ENCODE data around the gene CMTM2. TPM values are rescaled to one million over a fixed set of nuclear protein-coding genes. Genes with fewer than 3 reads are reported as not detected.

CMTM2 gene
- total and polyA plus RNA-seq, 2 of the 4 experiments (the other 2 are of a cell fraction) = not detected

GRCh38 chr16:66568355-66568754 is 10.9 kb upstream of the CMTM2 start:
- dilution Hi-C loops (cut with HindIII; ENCODE audit: low sequenced_read_pairs, unreplicated experiment) = no loop called here
- no peak overlapping the region for H3K4me2 ChIP-seq (ENCODE audit: low read depth, low read length)
- WGBS, 2 experiments (ENCODE audit: extremely low coverage in 2 of 2, insufficient read length in 1 of 2) = 43% methylated on average over 1 of the region's 2 CpGs; no CpG with 5 or more reads in 1 of the 2 experiments

More at GRCh38 chr16:66568355-66568754, 10.9 kb upstream of the CMTM2 start:
- ChIA-PET POLR2A (ENCODE audit: unreplicated experiment) (no interaction called here), CTCF (interaction anchor here (1.2 kb wide), 1 partner anchor 12 kb away, joined by 4 read pairs; no protein-coding TSS in a partner anchor)
- H4K20me1 ChIP-seq (ENCODE audit: insufficient read depth, low read length) = peaks cover 9% of the 10 kb centered on the region; the same call in 1 of the 2 replicates
- H3K9me1 ChIP-seq (ENCODE audit: insufficient read depth, low read length) = peaks cover 8% of the 10 kb centered on the region
- H3K9me3 ChIP-seq (ENCODE audit: control insufficient read depth, insufficient read depth, low read length) = no peaks in the 10 kb centered on the region
- TF ChIP-seq MAFK (IDR thresholded peaks at IDR 0.05; ENCODE audit: low read depth, low read length) (peak; percentile 45), RCOR1 (IDR thresholded peaks at IDR 0.05; ENCODE audit: insufficient replicate concordance, low read length) (no peak), FOS (IDR thresholded peaks at IDR 0.05; ENCODE audit: low read depth, low read length) (no peak)
- TF ChIP-seq, protein P1, sequence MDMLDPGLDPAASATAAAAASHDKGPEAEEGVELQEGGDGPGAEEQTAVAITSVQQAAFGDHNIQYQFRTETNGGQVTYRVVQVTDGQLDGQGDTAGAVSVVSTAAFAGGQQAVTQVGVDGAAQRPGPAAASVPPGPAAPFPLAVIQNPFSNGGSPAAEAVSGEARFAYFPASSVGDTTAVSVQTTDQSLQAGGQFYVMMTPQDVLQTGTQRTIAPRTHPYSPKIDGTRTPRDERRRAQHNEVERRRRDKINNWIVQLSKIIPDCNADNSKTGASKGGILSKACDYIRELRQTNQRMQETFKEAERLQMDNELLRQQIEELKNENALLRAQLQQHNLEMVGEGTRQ (IDR thresholded peaks at IDR 0.05; ENCODE audit: low read depth, low read length) = no peak
- no peak overlapping the region for H3K56ac ChIP-seq (ENCODE audit: extremely low read depth, insufficient read depth, low read length)
- H2AK5ac ChIP-seq (ENCODE audit: low read depth, low read length) = no peak overlapping the region
- H2BK15ac ChIP-seq (ENCODE audit: low read depth, low read length) = no peak overlapping the region
- H3K4me1 ChIP-seq (ENCODE audit: control insufficient read depth, insufficient read depth, low read length) = peaks cover 8% of the 10 kb centered on the region
- no peak overlapping the region for H3K27ac ChIP-seq (ENCODE audit: insufficient read depth, low read length)
- H3K18ac ChIP-seq (ENCODE audit: low read depth, low read length) = no peak overlapping the region
- in situ Hi-C loops (cut with MboI; ENCODE audit: low sequenced_read_pairs) = no loop called here
- intact Hi-C loops (cut with micrococcal nuclease) = no loop called here
- peaks cover 0 to 9% of the 10 kb centered on the region in 2 experiments; a peak in 2 of 4 replicates for H3K79me1 ChIP-seq (ENCODE audit: low read depth in 1 of 2, low read length in 2 of 2)
- no peak overlapping the region for H2BK5ac ChIP-seq (ENCODE audit: low read depth, low read length, poor library complexity, severe bottlenecking)
- H2AK9ac ChIP-seq (replicated peaks; ENCODE audit: low read depth, low read length, poor library complexity) = no peak overlapping the region
- H3K14ac ChIP-seq (replicated peaks; ENCODE audit: low read depth, low read length) = no peak overlapping the region
- H3K4ac ChIP-seq (ENCODE audit: low read depth, low read length) = no peak overlapping the region
- no peak overlapping the region for H4K91ac ChIP-seq (ENCODE audit: insufficient read depth, low read depth, low read length)
- no peak overlapping the region for H3K9ac ChIP-seq (ENCODE audit: low read depth, low read length)
- no peak overlapping the region for H2BK20ac ChIP-seq (ENCODE audit: low read depth, low read length)
- peak; percentile 57 for DNase-seq
- no peak overlapping the region for H3K23ac ChIP-seq (ENCODE audit: low read depth, low read length)
- no peak overlapping the region for H3K4me3 ChIP-seq (ENCODE audit: insufficient read depth, low read depth, low read length)
- peaks cover 3% of the 10 kb centered on the region; the same call in 1 of the 2 replicates for H3K27me3 ChIP-seq (ENCODE audit: control insufficient read depth, insufficient read depth, low read length)
- no peak overlapping the region for H4K5ac ChIP-seq (ENCODE audit: low read depth, low read length)
- no peak overlapping the region for H2BK120ac ChIP-seq (ENCODE audit: low read depth, low read length)
- H2AFZ ChIP-seq (replicated peaks; ENCODE audit: low read length, poor library complexity) = no peak overlapping the region
- no peak overlapping the region for H4K8ac ChIP-seq (ENCODE audit: low read depth in 2 of 2, low read length in 2 of 2)
- no TSS peak for BruUV-seq (replicated peaks)
- ATAC-seq (ENCODE audit: low read depth) = no peak
- H3K36me3 ChIP-seq (ENCODE audit: control insufficient read depth, insufficient read depth, low read length) = peaks cover 17% of the 10 kb centered on the region
